A549 treated with GW870086 at 1 μM for 4 hours (cell line): ENCODE data around the gene GLIPR2. TPM values are rescaled to one million over a fixed set of nuclear protein-coding genes. Genes with fewer than 3 reads are reported as not detected.

Experiments
- total RNA-seq: library from RNA; stranded (reverse); fragments of 200-300 nt; extraction: Qiagen RNA extraction; gene quantifications from 5 replicates; pipeline ENCODE4 v1.2.3, GENCODE V29; 2022; ENCODE audit warnings: low read depth

The GLIPR2 gene
- 7.7 to 11.1 TPM (median 9.4 TPM) in 5 replicates for total RNA-seq

DNA sequence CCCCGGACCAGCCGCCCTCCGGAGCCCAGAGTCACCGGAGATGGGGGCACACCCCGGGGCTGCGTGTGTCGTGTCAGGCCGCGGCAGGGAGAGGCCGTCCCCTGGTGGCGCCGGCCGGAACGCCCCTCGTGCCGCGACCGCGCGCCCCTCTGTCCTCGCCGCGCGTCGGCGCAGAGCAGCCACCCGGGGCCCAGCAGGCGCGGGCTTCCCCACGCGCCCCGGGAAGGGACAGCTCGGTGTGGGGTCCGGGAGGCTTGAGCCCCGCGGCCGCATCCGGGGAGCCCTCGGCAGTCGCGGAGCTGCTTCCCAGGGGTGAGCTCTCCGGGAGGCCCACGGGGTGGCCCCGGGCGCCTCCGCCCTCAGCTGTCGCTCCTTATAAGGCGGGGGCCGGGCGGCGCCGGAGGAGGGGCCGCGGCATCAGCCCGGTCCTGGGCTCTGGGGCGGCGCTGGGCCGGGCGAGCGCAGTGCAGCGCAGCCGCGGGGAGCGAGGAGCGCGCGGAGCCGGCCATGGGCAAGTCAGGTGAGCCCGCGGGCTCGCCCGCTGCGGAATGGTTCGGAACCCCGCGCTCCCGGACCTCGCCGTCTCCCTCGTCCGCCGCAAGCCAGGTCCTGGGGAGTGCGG lies at the start of gene GLIPR2:
TSS of gene GLIPR2 (plus strand) at position 462 of the 622 bp plus-strand sequence. CDS start at position 508, 46 bp downstream.

DNA sequence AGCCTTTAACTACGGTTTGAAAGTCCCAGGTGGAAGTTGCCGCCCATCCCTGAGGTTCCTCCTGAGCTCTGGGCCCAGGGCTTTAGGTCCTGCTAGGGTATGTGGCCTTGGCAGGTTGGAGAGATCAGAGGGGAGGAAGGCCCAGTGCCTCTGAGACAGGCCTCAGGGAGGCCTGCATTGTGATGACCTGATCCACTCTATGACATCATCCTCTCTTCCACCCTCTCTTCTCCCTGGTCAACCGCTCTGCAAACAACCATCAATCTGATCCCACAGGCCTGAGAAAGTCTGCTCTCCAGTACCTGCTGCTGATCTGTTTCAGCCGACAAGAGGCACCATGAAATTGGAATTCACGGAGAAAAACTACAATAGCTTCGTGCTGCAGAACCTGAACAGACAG lies 32.6 kb downstream of the GLIPR2 start, which contains the start of gene CCIN:
TSS of gene CCIN (plus strand) at position 223 of the 400 bp plus-strand sequence. CDS start at position 338, 115 bp downstream.

DNA sequence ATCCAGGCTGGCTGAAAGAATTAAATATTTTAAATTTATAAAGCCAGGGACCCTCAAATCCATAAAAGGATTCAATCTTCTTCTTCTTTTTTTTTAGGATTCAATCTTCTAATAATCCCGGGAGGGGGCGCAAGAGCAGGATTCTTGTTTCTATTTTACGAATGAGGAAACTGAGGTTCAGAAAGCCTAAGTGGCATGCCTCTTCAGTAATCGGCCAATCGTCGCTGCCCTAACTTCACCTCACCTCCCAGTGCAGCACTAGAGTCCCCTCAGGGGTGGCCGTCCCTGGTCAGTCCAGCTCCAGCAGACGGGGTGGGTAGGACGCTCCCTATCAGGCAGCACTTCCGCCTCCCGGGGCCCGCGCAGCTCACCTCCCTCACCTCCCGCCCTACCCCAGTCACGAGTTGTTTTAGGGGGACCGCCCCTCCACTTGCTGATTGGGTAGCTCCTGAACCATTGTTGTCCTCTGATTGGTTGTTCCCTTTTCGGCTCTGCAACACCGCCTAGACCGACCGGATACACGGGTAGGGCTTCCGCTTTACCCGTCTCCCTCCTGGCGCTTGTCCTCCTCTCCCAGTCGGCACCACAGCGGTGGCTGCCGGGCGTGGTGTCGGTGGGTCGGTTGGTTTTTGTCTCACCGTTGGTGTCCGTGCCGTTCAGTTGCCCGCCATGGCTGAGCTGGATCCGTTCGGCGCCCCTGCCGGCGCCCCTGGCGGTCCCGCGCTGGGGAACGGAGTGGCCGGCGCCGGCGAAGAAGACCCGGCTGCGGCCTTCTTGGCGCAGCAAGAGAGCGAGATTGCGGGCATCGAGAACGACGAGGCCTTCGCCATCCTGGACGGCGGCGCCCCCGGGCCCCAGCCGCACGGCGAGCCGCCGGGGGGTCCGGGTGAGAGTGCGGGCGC lies 54.1 kb downstream of the GLIPR2 start, which contains the start of gene CLTA:
TSS of gene CLTA (plus strand) at position 534 of the 902 bp plus-strand sequence. CDS start at position 670, 136 bp downstream.

Other genes starting within 250 kb of the GLIPR2 start
- 0.16 to 0.32 TPM (median 0.28 TPM) in 5 replicates for gene HRCT1, start 230.5 kb upstream of the GLIPR2 start, total RNA-seq
- gene SPAAR, start 227.2 kb upstream of the GLIPR2 start, total RNA-seq: 0.10 TPM in 1 of 5 replicates, not detected in the others
- gene OR2S2, start 178.6 kb upstream of the GLIPR2 start, total RNA-seq: not detected in 5 replicates
- gene RECK, start 99.8 kb upstream of the GLIPR2 start, total RNA-seq: 6.3 to 7.3 TPM (median 6.5 TPM) in 5 replicates
- gene CCIN, start 32.7 kb downstream of the GLIPR2 start, total RNA-seq: not detected in 5 replicates
- gene CLTA, start 54.2 kb downstream of the GLIPR2 start, total RNA-seq: 331 to 436 TPM (median 383 TPM) in 5 replicates
- 11.6 to 17.3 TPM (median 16.6 TPM) in 5 replicates for gene GNE, start 121.7 kb downstream of the GLIPR2 start, total RNA-seq